HG02884 (cell line): ENCODE results near the gene ENOX1.

Experiments used
- ATAC-seq: cut with Tn5 transposase; IDR thresholded peaks from one replicate; pipeline ENCODE4 v1.9.1; 2021; ENCODE audit warnings: mild to moderate bottlenecking, moderate library complexity; ENCODE audit not compliant: unreplicated experiment

ENOX1 gene

GRCh38 chr13:43555667-43556066 is 231.1 kb downstream of the ENOX1 start:
- ATAC-seq: no peak

GRCh38 chr13:43551897-43552456 is 234.8 kb downstream of the ENOX1 start:
- no peak for ATAC-seq

- no peak for ATAC-seq
These were observed 240.0 kb downstream of the ENOX1 start for GRCh38 chr13:43546816-43547215.

GRCh38 chr13:43546251-43546650 is 240.5 kb downstream of the ENOX1 start:
- no peak for ATAC-seq

GRCh38 chr13:43545317-43545874 is 241.4 kb downstream of the ENOX1 start:
- no peak for ATAC-seq

GRCh38 chr13:43544631-43545030 is 242.1 kb downstream of the ENOX1 start:
- no peak for ATAC-seq

GRCh38 chr13:43544011-43544410 is 242.8 kb downstream of the ENOX1 start:
- ATAC-seq: no peak

- no peak for ATAC-seq
These were observed 243.4 kb downstream of the ENOX1 start for GRCh38 chr13:43543331-43543730.

- ATAC-seq: no peak
These were observed 249.6 kb downstream of the ENOX1 start for GRCh38 chr13:43537124-43537523.

- no peak for ATAC-seq
These were observed 257.0 kb downstream of the ENOX1 start for GRCh38 chr13:43529796-43530195.

- no peak for ATAC-seq
These were observed 257.8 kb downstream of the ENOX1 start for GRCh38 chr13:43528992-43529391.

GRCh38 chr13:43522788-43523187 is 264.0 kb downstream of the ENOX1 start:
- no peak for ATAC-seq

GRCh38 chr13:43520351-43520750 is 266.4 kb downstream of the ENOX1 start:
- ATAC-seq: no peak

GRCh38 chr13:43518833-43519232 is 267.9 kb downstream of the ENOX1 start:
- no peak for ATAC-seq

GRCh38 chr13:43516401-43516833 is 270.4 kb downstream of the ENOX1 start:
- no peak for ATAC-seq

GRCh38 chr13:43515531-43515930 is 271.2 kb downstream of the ENOX1 start:
- ATAC-seq: no peak

GRCh38 chr13:43514311-43514710 is 272.5 kb downstream of the ENOX1 start:
- no peak for ATAC-seq

- ATAC-seq: no peak
These were observed 274.6 kb downstream of the ENOX1 start for GRCh38 chr13:43512221-43512620.

- ATAC-seq: no peak
These were observed 275.5 kb downstream of the ENOX1 start for GRCh38 chr13:43510956-43511901.

- ATAC-seq: no peak
These were observed 291.0 kb downstream of the ENOX1 start for GRCh38 chr13:43495732-43496131.

GRCh38 chr13:43494206-43494605 is 292.6 kb downstream of the ENOX1 start:
- ATAC-seq: no peak

- ATAC-seq: no peak
These were observed 293.2 kb downstream of the ENOX1 start for GRCh38 chr13:43493496-43494000.
